HG02571 (cell line): Measurements from ENCODE around the gene ANGPTL8.

Experiments used
- ATAC-seq: cut with Tn5 transposase; IDR thresholded peaks from one replicate; pipeline ENCODE4 v1.9.1; 2021; ENCODE audit warnings: mild to moderate bottlenecking, moderate library complexity; ENCODE audit not compliant: unreplicated experiment

Gene ANGPTL8

DNA sequence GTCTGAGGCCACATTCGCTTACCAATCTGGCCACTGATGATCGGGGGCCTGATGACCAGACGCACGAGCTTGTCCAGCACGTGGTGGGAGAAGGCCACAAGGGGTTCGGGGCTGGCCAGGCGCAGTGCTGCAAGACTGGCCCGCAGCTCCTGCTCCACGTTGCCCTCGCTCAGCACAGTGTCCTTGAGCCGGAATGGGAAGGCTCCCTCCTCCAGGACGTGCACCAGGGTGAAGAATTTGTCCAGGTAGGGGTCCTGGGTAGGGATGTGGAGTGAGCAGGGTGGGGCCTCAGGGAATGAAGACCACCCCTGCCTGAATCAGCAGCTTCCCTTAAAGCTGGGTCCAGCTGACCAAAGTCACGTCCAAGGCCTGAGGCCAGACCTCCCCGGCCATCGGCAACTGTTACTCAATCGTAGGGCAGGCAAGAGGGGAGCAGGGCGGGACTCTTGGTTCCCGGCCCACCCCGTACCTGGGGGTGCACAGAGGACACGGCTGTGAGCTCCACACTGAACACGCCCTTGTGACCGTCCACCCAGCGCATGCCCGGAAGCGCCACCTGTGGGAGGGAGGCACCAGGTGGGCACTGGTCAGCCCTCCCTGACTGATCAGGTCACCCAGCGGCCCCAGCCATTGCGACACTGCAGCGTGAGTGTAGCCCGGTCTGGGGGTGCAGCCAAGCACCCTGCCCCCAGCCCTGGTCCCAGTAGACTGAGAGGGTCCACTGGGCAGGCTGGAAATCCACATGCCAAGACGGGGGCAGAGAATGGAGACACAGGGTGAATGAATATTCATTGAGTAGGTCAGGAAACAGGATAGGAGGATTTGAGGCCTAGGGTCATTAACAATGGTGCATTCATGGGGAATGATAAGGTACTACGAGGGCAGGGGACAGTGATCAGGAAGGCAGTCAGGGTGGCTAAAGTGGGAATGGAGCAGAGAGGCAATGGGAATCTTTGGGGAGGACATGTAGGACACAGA lies 2.8 kb upstream of the ANGPTL8 start:
- ATAC-seq = no peak

DNA sequence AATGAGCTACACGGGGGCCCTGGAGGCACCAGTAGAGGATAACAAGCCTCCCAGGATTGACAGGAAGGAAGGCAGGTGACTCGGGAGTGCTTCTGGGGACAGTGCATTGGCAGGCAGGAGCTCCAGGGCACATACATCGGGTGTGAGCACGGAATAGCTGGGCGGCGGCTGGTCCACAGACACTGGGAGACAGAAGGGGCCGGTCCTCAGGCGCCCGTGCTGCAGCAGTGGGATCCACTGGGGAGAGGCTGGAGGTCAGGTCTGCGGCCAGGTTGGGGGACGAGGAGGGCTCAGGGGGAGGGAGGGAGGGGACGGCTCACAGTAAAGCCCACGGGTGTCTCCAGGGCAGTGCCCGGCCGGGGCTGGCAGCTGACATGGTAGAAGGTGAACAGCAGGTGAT lies 2.1 kb upstream of the ANGPTL8 start:
- no peak for ATAC-seq

- ATAC-seq = no peak
Measured at GRCh38 chr19:11238041-11238440, 1.4 kb upstream of the ANGPTL8 start.

DNA sequence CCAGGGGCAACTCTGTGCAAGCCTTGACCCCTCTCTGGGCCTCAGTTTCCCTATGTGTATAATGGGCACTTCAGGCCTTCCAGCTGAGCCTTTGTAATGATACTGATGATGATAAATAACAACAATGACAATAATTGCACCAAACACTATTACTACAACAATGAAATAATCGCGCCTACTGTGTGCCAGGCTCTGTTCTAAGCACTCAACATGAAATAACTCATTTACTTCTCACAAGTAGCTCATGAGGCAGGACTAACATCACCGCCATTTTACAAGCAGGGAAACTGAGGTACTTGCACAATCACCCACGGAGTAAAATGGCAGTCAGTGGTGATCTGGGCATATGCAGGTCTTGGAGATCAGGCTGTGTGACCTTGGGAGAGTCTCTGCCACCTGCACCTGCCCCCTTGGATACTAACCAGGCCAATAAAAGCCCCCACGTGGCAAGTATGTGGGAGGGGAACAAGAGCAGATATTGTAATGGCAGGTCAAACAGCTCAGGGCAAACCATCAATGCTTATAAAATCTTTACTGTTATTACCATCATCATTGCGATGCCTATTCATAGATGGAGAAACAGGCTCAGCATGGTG lies 540 bp upstream of the ANGPTL8 start:
- no peak for ATAC-seq

- no peak for ATAC-seq
Measured at GRCh38 chr19:11240008-11240444, 607 bp downstream of the ANGPTL8 start.

DNA sequence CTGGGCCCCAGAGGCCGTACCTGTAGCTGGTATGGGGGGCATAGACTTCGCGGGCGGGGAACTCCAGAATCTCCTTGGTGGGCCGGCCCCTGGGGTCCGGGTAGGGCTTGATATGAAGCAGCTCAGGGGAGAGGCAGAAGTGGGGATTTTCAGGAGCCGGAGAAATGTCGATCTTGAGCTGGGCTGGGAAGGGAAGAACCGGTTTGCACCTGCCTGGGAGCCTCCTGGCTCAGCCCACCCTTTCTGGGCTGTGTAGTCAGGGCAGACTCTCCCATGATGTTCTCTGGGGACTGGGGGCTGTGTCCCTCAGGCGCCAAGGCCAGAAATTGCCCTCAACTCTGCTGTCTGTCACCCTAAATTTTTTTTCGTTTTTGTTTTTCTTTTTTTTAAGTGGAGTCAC lies 2.6 kb downstream of the ANGPTL8 start:
- no peak for ATAC-seq

DNA sequence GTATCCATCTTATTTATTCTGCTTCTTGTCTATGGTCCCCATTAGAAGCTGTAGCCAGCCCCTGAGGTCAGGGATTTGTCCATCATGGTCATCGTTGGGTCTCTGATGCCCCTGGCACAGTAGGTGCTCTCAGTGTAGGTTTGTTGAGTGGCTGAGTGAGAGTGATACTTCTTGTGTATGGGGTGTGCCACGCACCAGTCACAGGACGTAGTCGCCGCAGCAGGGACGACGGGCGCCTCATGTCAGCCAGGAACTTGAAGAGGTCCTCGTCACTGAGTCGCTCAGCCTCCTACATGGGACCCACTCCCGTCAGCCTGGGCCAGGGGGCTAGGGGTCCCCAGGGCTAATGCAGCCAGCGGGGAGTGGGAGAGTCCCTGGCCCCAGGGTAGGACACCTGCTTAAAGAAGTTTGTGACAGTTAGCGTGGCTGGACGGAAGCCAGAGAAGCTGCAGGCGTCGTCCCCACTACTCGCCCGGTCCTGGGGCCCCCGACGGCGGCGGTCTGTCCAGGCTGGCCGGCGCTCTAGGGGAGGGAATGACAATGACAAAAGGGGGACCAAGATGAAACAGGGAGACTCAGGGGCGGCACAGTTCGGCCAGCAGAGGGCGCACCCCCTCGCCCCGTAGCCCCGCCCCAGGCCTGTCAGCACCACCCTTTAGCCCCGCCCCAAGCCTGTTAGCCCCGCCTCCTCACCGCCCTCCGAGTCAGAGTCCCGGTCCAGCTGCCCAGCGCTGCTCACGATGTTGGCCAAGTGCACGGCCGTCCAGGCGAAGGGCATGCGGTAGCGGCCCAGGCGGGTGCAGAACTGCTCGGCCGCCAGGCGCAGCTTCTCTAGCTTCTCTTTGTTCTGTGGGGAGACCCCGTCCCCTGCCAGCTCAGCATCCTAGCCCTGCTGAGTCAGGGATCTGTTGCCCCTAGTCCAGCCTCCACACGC lies 3.7 kb downstream of the ANGPTL8 start:
- no peak for ATAC-seq

GRCh38 chr19:11243798-11244169 lies 4.4 kb downstream of the ANGPTL8 start:
- ATAC-seq = no peak

DNA sequence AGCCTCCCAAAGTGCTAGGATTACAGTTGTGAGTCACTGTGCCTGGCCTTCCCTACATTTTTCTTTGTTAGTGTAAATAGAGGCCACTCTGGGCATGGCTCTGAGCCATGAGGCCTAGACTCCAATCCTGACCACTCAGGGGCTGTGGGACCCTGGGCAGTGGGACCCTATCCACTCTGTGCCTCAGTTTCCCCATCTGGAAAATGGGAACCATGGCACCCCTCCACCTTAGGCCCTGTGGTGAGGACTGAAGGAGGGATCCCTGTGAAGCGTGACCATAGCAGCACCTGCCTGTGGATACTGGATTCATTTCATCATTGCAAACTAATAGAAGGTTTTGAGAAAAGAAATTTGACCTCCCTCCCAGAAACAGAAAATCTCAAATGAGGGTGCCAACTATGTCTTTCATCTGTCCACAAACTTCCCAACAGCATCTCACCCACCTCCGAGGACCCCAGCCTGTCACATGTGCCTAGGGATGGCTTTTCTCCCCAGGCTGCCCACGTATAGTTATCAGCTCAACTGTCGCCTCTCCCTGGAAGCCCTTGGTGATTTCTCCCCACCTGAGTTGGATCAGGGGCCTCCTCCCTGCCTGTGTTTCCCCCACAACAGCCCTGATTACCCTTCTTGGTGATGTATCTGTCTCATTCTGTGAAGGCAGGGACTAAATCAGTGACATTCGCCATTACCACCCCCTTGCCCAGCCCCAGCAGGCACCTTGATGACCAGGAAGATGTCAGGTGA lies 5.6 kb downstream of the ANGPTL8 start:
- no peak for ATAC-seq

GRCh38 chr19:11246941-11247340 lies 7.5 kb downstream of the ANGPTL8 start:
- ATAC-seq = no peak

- ATAC-seq = no peak
Measured at GRCh38 chr19:11247391-11247790, 8.0 kb downstream of the ANGPTL8 start.

DNA sequence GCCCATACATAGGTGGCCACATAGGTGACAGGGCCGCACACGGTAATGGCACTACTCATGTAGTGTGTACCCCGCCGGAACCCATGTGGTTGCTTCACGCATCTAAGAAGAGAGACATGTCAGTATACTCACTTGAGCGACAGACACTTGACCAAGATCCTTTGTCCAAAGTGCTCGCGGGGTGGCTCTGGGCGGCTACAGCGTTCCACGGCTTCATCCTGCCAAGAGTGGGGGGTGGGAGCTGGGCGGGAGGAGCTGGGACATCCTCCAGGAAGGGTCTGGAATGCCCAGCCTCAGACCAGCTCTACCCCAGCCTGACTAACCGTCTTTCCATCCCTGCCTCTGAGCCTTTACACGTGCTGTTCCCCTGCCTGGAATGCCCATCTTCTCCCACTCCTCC lies 8.5 kb downstream of the ANGPTL8 start:
- ATAC-seq = no peak

- ATAC-seq = no peak
Measured at GRCh38 chr19:11248852-11249251, 9.4 kb downstream of the ANGPTL8 start.

GRCh38 chr19:11251217-11251616 lies 11.8 kb downstream of the ANGPTL8 start:
- no peak for ATAC-seq

DNA sequence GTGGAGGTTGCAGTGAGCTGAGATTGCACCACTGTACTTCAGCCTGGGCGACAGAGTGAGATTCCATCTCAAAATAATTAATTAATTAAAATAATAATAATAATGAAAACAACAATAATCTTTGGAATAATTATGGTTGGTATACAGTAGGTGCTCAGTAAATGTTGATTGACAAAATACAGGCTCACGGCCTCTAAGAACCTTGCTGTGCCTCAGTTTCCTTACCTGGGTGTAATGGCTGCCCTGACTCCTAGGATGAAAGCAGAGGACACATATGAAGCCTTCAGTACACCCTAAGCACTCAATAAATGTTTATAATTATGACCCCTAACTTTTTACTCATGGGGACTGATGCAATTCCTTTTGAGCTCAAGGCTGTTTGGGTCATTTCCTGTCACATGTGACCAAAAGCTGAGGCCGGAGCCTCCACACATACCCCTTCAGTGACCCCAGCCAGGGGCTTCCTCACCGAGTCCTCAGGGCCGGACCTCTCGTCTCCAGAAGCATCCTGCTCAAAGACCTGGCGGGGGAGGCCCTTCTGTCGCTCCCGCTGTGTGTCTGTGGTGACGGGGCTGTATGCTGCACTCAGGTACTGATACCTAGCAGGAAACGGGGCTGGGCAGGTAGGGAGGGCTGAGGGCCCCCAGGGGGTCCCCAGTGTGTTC lies 12.4 kb downstream of the ANGPTL8 start:
- no peak for ATAC-seq

- no peak for ATAC-seq
Measured at GRCh38 chr19:11252665-11253355, 13.4 kb downstream of the ANGPTL8 start.

GRCh38 chr19:11254666-11255065 lies 15.2 kb downstream of the ANGPTL8 start:
- no peak for ATAC-seq

DNA sequence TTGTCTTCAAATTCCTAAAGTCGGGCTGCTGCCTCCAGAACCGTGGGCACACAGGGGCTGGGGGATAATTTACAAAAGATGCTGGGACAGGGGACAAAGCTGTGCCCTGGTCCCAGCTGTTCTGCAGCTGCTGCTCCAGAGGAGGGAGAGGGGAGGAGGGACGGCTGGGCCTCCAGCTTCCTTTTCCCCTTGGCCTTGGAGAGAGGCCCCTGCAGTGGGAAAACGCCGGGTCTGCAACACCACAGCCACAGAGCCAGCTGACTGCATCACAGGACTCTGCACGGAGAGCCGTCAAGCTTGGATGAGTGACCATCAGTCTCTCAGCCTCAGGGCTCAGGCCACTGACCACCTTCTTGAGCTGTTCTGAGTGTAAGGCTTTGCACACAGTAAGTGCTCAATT lies 16.8 kb downstream of the ANGPTL8 start:
- no peak for ATAC-seq

GRCh38 chr19:11257846-11258380 lies 18.5 kb downstream of the ANGPTL8 start:
- ATAC-seq = no peak
